ENCODE data around the gene SRRM2. TPM values are rescaled to one million over a fixed set of nuclear protein-coding genes. Genes with fewer than 3 reads are reported as not detected.

SRRM2 gene
- total RNA-seq, 3 donors from 2014 or later (not counting 1 experiment from before 2014, with no cell fraction given), result 1,131 to 1,162 (median 1,149) TPM

- H3K27ac ChIP-seq (ENCODE audit: low read length), result no peak overlapping the region
- peak overlapping the region; percentile 67 to 84 for H3K27ac Mint-ChIP-seq
- no peak for ATAC-seq
These were observed 15.5 kb downstream of the SRRM2 start for GRCh38 chr16:2767891-2768290.

GRCh38 chr16:2768403-2769089, 16.1 kb downstream of the SRRM2 start:
- Mint-ChIP-seq H3K9me3 (no peaks in the 10 kb centered on the region), H3K4me1 (peaks cover 25 to 36% of the 10 kb centered on the region in 2 donors), H3K36me3 (peaks cover 13% of the 10 kb centered on the region), H3K27ac (peak overlapping the region; percentile 73 to 84), H3K4me3 (peak overlapping the region; percentile 42), H3K27me3 (ENCODE audit: low read depth in 2 of 2) (no peaks in the 10 kb centered on the region)
- no peak overlapping the region for H3K4me3 ChIP-seq (ENCODE audit: low read length)
- peaks cover 91% of the 10 kb centered on the region for H3K36me3 ChIP-seq (ENCODE audit: control insufficient read depth, insufficient read depth, low read length)
- H3K27me3 ChIP-seq (ENCODE audit: control insufficient read depth, insufficient read depth, low read length), result no peaks in the 10 kb centered on the region
- no peak for ATAC-seq
- 92% methylated on average over 16 of the region's 17 CpGs for WGBS (ENCODE audit: insufficient coverage)
- no peak for TF ChIP-seq CTCF (IDR thresholded peaks at IDR 0.05)
- intact Hi-C loops (cut with micrococcal nuclease), result no loop called here
- H3K27ac ChIP-seq (ENCODE audit: low read length), result no peak overlapping the region
- H3K4me1 ChIP-seq (ENCODE audit: control insufficient read depth, insufficient read depth, low read length), result peaks cover 15% of the 10 kb centered on the region
- no peaks in the 10 kb centered on the region for H3K9me3 ChIP-seq (ENCODE audit: control insufficient read depth, insufficient read depth, low read length)
- no peak for DNase-seq

More at GRCh38 chr16:2767891-2768290, 15.5 kb downstream of the SRRM2 start:
- DNase-seq, result no peak
- Histone ChIP-seq H3K9me3 (ENCODE audit: control insufficient read depth, insufficient read depth, low read length) (no peaks in the 10 kb centered on the region), H3K4me3 (ENCODE audit: low read length) (no peak overlapping the region), H3K36me3 (ENCODE audit: control insufficient read depth, insufficient read depth, low read length) (peaks cover 95% of the 10 kb centered on the region), H3K27me3 (ENCODE audit: control insufficient read depth, insufficient read depth, low read length) (no peaks in the 10 kb centered on the region), H3K4me1 (ENCODE audit: control insufficient read depth, insufficient read depth, low read length) (peaks cover 15% of the 10 kb centered on the region)
- Mint-ChIP-seq H3K9me3 (no peaks in the 10 kb centered on the region), H3K4me1 (peaks cover 29 to 43% of the 10 kb centered on the region in 2 donors), H3K27me3 (ENCODE audit: low read depth in 2 of 2) (no peaks in the 10 kb centered on the region), H3K4me3 (peak overlapping the region; percentile 42), H3K36me3 (peaks cover 18% of the 10 kb centered on the region)
- 89% methylated on average over 14 of the region's 14 CpGs for WGBS (ENCODE audit: insufficient coverage)
- intact Hi-C loops (cut with micrococcal nuclease), result no loop called here
- TF ChIP-seq CTCF (IDR thresholded peaks at IDR 0.05), result no peak

GRCh38 chr16:2769100-2769529, 16.7 kb downstream of the SRRM2 start:
- DNase-seq, result no peak
- H3K36me3 Mint-ChIP-seq, result peaks cover 8% of the 10 kb centered on the region
- intact Hi-C loops (cut with micrococcal nuclease), result no loop called here
- H3K4me1 Mint-ChIP-seq, result peaks cover 25 to 36% of the 10 kb centered on the region in 2 donors
- Histone ChIP-seq H3K4me1 (ENCODE audit: control insufficient read depth, insufficient read depth, low read length) (peaks cover 15% of the 10 kb centered on the region), H3K36me3 (ENCODE audit: control insufficient read depth, insufficient read depth, low read length) (peaks cover 88% of the 10 kb centered on the region), H3K27ac (ENCODE audit: low read length) (no peak overlapping the region), H3K4me3 (ENCODE audit: low read length) (no peak overlapping the region), H3K27me3 (ENCODE audit: control insufficient read depth, insufficient read depth, low read length) (no peaks in the 10 kb centered on the region), H3K9me3 (ENCODE audit: control insufficient read depth, insufficient read depth, low read length) (no peaks in the 10 kb centered on the region)
- TF ChIP-seq CTCF (IDR thresholded peaks at IDR 0.05), result no peak
- ATAC-seq, result no peak
- WGBS (ENCODE audit: insufficient coverage), result 92% methylated on average over 9 of the region's 11 CpGs
- no peaks in the 10 kb centered on the region for H3K27me3 Mint-ChIP-seq (ENCODE audit: low read depth in 2 of 2)
- peak overlapping the region; percentile 73 to 84 for H3K27ac Mint-ChIP-seq
- H3K4me3 Mint-ChIP-seq, result no peak overlapping the region
- no peaks in the 10 kb centered on the region for H3K9me3 Mint-ChIP-seq
